ENCODE results near the gene GPC6.

GPC6 gene

DNA sequence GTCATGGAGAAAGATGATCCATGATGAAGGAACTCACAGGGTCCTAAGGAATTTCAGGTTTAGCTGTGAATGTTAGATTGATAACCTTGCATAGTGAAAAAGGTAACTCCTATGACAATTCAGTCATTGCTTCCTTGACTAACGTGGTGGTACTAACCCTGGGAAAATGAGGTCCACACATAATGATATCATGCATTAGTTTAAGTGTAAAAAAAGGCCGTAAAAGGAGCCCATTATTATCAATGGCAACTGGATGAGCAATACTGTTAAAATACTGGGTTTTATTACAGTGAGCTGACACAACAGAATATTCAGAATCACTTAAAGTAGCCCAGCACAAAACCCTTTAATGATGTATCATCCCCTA is 737.5 kb downstream of the GPC6 start:
- H2BK120ac ChIP-seq (ENCODE audit: low read depth, low read length) = no peak overlapping the region
- H3K9ac ChIP-seq (ENCODE audit: low read depth, low read length, poor library complexity) = no peak overlapping the region
- no peak overlapping the region for H2BK5ac ChIP-seq (ENCODE audit: low read length)
- no peak overlapping the region for H3K27ac ChIP-seq (replicated peaks; ENCODE audit: low read length)
- H4K8ac ChIP-seq (ENCODE audit: low read depth, low read length) = no peak overlapping the region
- no peaks in the 10 kb centered on the region for H3K36me3 ChIP-seq (replicated peaks in 1 of 2; ENCODE audit: control insufficient read depth in 2 of 2, insufficient read depth in 2 of 2, low read length in 2 of 2)
- H3K14ac ChIP-seq (ENCODE audit: low read length) = no peak overlapping the region
- no peak overlapping the region for H3K4me3 ChIP-seq (ENCODE audit: low read length in 2 of 2)
- no peaks in the 10 kb centered on the region for H3K79me1 ChIP-seq (ENCODE audit: low read depth, low read length)
- no CpG with 5 or more reads among the region's 2 CpGs for WGBS, 2 donors (ENCODE audit: extremely low coverage in 2 of 2, insufficient read length in 2 of 2, insufficient replicate concordance in 1 of 2)
- H3K4me2 ChIP-seq (ENCODE audit: insufficient read depth, low read length, poor library complexity, severe bottlenecking) = no peak overlapping the region
- H3K18ac ChIP-seq (ENCODE audit: low read length) = no peak overlapping the region
- H4K91ac ChIP-seq (ENCODE audit: low read depth, low read length, poor library complexity) = no peak overlapping the region
- H2AFZ ChIP-seq (ENCODE audit: low read length) = no peak overlapping the region
- no peak overlapping the region for H2AK5ac ChIP-seq (ENCODE audit: low read depth, low read length)
- no peak overlapping the region for H3K4ac ChIP-seq (ENCODE audit: low read length)
- no peak for DNase-seq (ENCODE audit: low spot score)
- no peak overlapping the region for H3K23ac ChIP-seq (ENCODE audit: low read depth, low read length, poor library complexity)
- H2BK15ac ChIP-seq (ENCODE audit: low read length) = no peak overlapping the region
- H3K9me3 ChIP-seq (replicated peaks in 1 of 2; ENCODE audit: control insufficient read depth in 2 of 2, insufficient read depth in 1 of 2, low read depth in 1 of 2, low read length in 2 of 2) = no peaks in the 10 kb centered on the region
- no peak overlapping the region for H2BK12ac ChIP-seq (ENCODE audit: low read length)
- H3K27me3 ChIP-seq (ENCODE audit: control insufficient read depth in 3 of 3, insufficient read depth in 3 of 3, low read depth in 1 of 3, low read length in 3 of 3) = no peaks in the 10 kb centered on the region
- H3K4me1 ChIP-seq (ENCODE audit: control insufficient read depth in 2 of 2, insufficient read depth in 1 of 2, low read depth in 1 of 2, low read length in 2 of 2) = peaks cover 0 to 4% of the 10 kb centered on the region in 2 donors

GRCh38 chr13:93965587-93965986 is 739.0 kb downstream of the GPC6 start:
- Histone ChIP-seq H2AK5ac (ENCODE audit: low read depth, low read length) (no peak overlapping the region), H2BK5ac (ENCODE audit: low read length) (no peak overlapping the region), H3K9me3 (replicated peaks in 1 of 2; ENCODE audit: control insufficient read depth in 2 of 2, insufficient read depth in 1 of 2, low read depth in 1 of 2, low read length in 2 of 2) (no peaks in the 10 kb centered on the region), H3K18ac (ENCODE audit: low read length) (no peak overlapping the region), H2AFZ (ENCODE audit: low read length) (no peak overlapping the region), H3K14ac (ENCODE audit: low read length) (no peak overlapping the region), H3K9ac (ENCODE audit: low read depth, low read length, poor library complexity) (no peak overlapping the region), H3K79me1 (ENCODE audit: low read depth, low read length) (no peaks in the 10 kb centered on the region), H3K27ac (replicated peaks; ENCODE audit: low read length) (no peak overlapping the region), H2BK120ac (ENCODE audit: low read depth, low read length) (no peak overlapping the region), H3K27me3 (ENCODE audit: control insufficient read depth in 3 of 3, insufficient read depth in 3 of 3, low read depth in 1 of 3, low read length in 3 of 3) (no peaks in the 10 kb centered on the region), H2BK15ac (ENCODE audit: low read length) (no peak overlapping the region), H3K4me1 (ENCODE audit: control insufficient read depth in 2 of 2, insufficient read depth in 1 of 2, low read depth in 1 of 2, low read length in 2 of 2) (peaks cover 0 to 4% of the 10 kb centered on the region in 2 donors), H3K4me2 (ENCODE audit: insufficient read depth, low read length, poor library complexity, severe bottlenecking) (no peak overlapping the region), H4K91ac (ENCODE audit: low read depth, low read length, poor library complexity) (no peak overlapping the region), H4K8ac (ENCODE audit: low read depth, low read length) (no peak overlapping the region), H3K23ac (ENCODE audit: low read depth, low read length, poor library complexity) (no peak overlapping the region), H3K4me3 (ENCODE audit: low read length in 2 of 2) (no peak overlapping the region), H3K4ac (ENCODE audit: low read length) (no peak overlapping the region), H2BK12ac (ENCODE audit: low read length) (no peak overlapping the region), H3K36me3 (replicated peaks in 1 of 2; ENCODE audit: control insufficient read depth in 2 of 2, insufficient read depth in 2 of 2, low read length in 2 of 2) (no peaks in the 10 kb centered on the region)
- WGBS, 2 donors (ENCODE audit: extremely low coverage in 2 of 2, insufficient read length in 2 of 2, insufficient replicate concordance in 1 of 2) = no CpG with 5 or more reads among the region's 3 CpGs
- DNase-seq (ENCODE audit: low spot score) = no peak

GRCh38 chr13:93966267-93966936 is 739.8 kb downstream of the GPC6 start:
- Histone ChIP-seq H4K8ac (ENCODE audit: low read depth, low read length) (no peak overlapping the region), H2AK5ac (ENCODE audit: low read depth, low read length) (no peak overlapping the region), H2BK120ac (ENCODE audit: low read depth, low read length) (no peak overlapping the region), H4K91ac (ENCODE audit: low read depth, low read length, poor library complexity) (no peak overlapping the region), H3K9me3 (replicated peaks in 1 of 2; ENCODE audit: control insufficient read depth in 2 of 2, insufficient read depth in 1 of 2, low read depth in 1 of 2, low read length in 2 of 2) (no peaks in the 10 kb centered on the region), H3K4me2 (ENCODE audit: insufficient read depth, low read length, poor library complexity, severe bottlenecking) (no peak overlapping the region), H2BK5ac (ENCODE audit: low read length) (no peak overlapping the region), H3K18ac (ENCODE audit: low read length) (no peak overlapping the region), H3K27me3 (ENCODE audit: control insufficient read depth in 3 of 3, insufficient read depth in 3 of 3, low read depth in 1 of 3, low read length in 3 of 3) (no peaks in the 10 kb centered on the region), H3K14ac (ENCODE audit: low read length) (no peak overlapping the region), H2BK15ac (ENCODE audit: low read length) (no peak overlapping the region), H3K4me3 (ENCODE audit: low read length in 2 of 2) (no peak overlapping the region), H3K36me3 (replicated peaks in 1 of 2; ENCODE audit: control insufficient read depth in 2 of 2, insufficient read depth in 2 of 2, low read length in 2 of 2) (no peaks in the 10 kb centered on the region), H3K9ac (ENCODE audit: low read depth, low read length, poor library complexity) (no peak overlapping the region), H3K23ac (ENCODE audit: low read depth, low read length, poor library complexity) (no peak overlapping the region), H3K79me1 (ENCODE audit: low read depth, low read length) (no peaks in the 10 kb centered on the region), H2BK12ac (ENCODE audit: low read length) (no peak overlapping the region), H3K4ac (ENCODE audit: low read length) (no peak overlapping the region), H3K4me1 (ENCODE audit: control insufficient read depth in 2 of 2, insufficient read depth in 1 of 2, low read depth in 1 of 2, low read length in 2 of 2) (peaks cover 0 to 4% of the 10 kb centered on the region in 2 donors), H3K27ac (replicated peaks; ENCODE audit: low read length) (no peak overlapping the region), H2AFZ (ENCODE audit: low read length) (no peak overlapping the region)
- no CpG with 5 or more reads among the region's 2 CpGs for WGBS, 2 donors (ENCODE audit: extremely low coverage in 2 of 2, insufficient read length in 2 of 2, insufficient replicate concordance in 1 of 2)
- no peak for DNase-seq (ENCODE audit: low spot score)

DNA sequence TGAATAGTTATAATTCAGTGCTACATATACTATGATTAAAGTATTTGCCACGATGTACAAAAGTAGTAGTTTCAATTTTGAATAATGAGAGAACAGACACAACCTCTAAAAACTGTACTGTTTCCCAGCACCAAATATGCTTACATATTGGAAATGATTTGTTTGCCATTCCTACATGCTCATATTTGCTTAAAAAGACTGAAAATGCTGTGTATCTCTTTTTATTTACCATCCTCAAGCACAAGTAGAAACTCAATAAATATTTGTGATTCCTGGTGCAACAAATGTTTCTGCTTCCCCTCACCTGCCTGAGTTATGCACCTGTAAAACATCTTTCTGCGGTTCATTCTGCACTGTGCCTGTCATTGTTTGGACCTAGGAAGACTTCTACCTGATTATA is 740.7 kb downstream of the GPC6 start:
- no peaks in the 10 kb centered on the region for H3K36me3 ChIP-seq (replicated peaks in 1 of 2; ENCODE audit: control insufficient read depth in 2 of 2, insufficient read depth in 2 of 2, low read length in 2 of 2)
- no peak overlapping the region for H2BK120ac ChIP-seq (ENCODE audit: low read depth, low read length)
- H3K23ac ChIP-seq (ENCODE audit: low read depth, low read length, poor library complexity) = no peak overlapping the region
- no peak overlapping the region for H2BK15ac ChIP-seq (ENCODE audit: low read length)
- H3K27me3 ChIP-seq (ENCODE audit: control insufficient read depth in 3 of 3, insufficient read depth in 3 of 3, low read depth in 1 of 3, low read length in 3 of 3) = no peaks in the 10 kb centered on the region
- no peak overlapping the region for H3K14ac ChIP-seq (ENCODE audit: low read length)
- H4K91ac ChIP-seq (ENCODE audit: low read depth, low read length, poor library complexity) = no peak overlapping the region
- no peak overlapping the region for H2AK5ac ChIP-seq (ENCODE audit: low read depth, low read length)
- no peak overlapping the region for H2BK12ac ChIP-seq (ENCODE audit: low read length)
- no peak overlapping the region for H3K4ac ChIP-seq (ENCODE audit: low read length)
- no peaks in the 10 kb centered on the region for H3K9me3 ChIP-seq (replicated peaks in 1 of 2; ENCODE audit: control insufficient read depth in 2 of 2, insufficient read depth in 1 of 2, low read depth in 1 of 2, low read length in 2 of 2)
- peaks cover 0 to 4% of the 10 kb centered on the region in 2 donors for H3K4me1 ChIP-seq (ENCODE audit: control insufficient read depth in 2 of 2, insufficient read depth in 1 of 2, low read depth in 1 of 2, low read length in 2 of 2)
- WGBS, 2 donors (ENCODE audit: extremely low coverage in 2 of 2, insufficient read length in 2 of 2, insufficient replicate concordance in 1 of 2) = no CpG with 5 or more reads among the region's 2 CpGs
- no peak overlapping the region for H3K4me3 ChIP-seq (ENCODE audit: low read length in 2 of 2)
- DNase-seq (ENCODE audit: low spot score) = no peak
- no peak overlapping the region for H3K27ac ChIP-seq (replicated peaks; ENCODE audit: low read length)
- no peak overlapping the region for H2AFZ ChIP-seq (ENCODE audit: low read length)
- no peak overlapping the region for H3K18ac ChIP-seq (ENCODE audit: low read length)
- no peak overlapping the region for H3K9ac ChIP-seq (ENCODE audit: low read depth, low read length, poor library complexity)
- no peak overlapping the region for H3K4me2 ChIP-seq (ENCODE audit: insufficient read depth, low read length, poor library complexity, severe bottlenecking)
- no peaks in the 10 kb centered on the region for H3K79me1 ChIP-seq (ENCODE audit: low read depth, low read length)
- no peak overlapping the region for H2BK5ac ChIP-seq (ENCODE audit: low read length)
- no peak overlapping the region for H4K8ac ChIP-seq (ENCODE audit: low read depth, low read length)

Data from neuronal stem cell (in vitro differentiated cells).